NCI-H2196 treated with DMSO at 0.1 percent for 48 hours (cell line): Measurements from ENCODE around the gene COL4A5.

Source experiments
- DNase-seq: peaks from one replicate; lab custom pipeline; 2025; ENCODE audit not compliant: unreplicated experiment; lab: John Stamatoyannopoulos, UW

The COL4A5 gene

DNA sequence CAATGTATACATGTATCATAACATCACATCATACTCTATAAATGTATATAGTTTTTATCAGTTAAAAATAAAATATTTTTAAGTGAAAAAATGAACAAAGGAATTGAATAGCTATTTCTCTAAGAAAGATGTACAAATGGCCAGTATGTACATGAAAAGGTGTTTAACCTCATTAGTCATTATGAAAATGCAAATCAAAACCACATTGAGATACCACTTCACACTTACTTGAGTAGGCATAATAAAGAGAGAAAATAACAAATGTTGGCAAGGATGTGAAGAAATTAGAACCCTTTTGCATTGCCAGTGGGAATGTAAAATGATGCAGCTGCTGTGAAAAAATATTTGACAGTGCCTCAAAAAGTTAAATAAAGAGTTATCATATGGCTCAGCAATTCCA, 201.2 kb downstream of the COL4A5 start:
- DNase-seq: no peak

DNA sequence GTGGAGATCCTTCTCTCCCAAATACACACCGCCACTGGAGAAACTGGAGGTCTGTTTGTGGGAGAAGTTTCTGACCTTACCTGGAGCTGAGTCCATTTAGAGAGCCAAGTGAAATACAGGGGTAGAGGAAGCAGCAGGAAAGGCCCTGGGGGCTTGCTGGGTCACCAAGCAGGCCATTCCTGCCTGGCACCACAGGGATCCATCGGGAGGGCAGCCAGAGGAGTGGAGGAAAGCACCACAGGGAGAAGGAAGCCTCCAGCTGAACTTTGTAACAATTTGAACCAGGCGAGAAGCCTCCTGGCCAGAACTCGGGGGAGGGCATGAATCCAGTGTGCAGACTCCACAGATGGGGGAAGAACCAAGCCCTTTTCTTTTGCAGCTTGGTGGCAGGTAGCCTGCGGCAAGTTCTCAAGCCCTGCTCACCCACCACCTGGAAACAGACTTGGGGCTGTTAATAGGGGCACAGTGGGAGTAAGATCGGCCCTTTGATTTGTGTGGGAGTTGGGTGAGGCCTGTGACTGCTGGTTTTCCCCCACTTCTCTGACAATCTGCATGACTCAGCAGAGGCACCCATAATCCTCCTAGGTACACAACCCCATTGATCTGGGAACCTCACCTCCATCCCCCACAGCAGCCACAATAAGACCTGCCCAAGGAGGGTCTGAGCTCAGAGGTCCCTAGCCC, 202.1 kb downstream of the COL4A5 start:
- DNase-seq: no peak

DNA sequence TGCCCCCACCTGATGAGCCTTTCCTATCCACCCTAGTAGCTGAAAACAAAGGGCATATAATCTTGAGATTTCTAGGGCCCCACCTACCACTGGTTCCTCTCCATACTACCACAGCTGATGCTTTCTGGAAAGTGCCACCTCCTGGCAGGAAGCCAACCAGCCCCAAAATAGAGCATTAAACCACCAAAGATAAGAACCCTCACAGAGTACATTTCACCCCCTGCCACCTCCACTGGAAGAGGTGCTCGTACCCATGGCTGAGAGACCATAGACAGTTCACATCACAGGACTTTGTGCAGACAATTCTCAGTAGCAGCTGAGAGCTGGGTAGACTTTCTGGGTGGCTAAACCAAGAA, 202.6 kb downstream of the COL4A5 start:
- no peak for DNase-seq

DNA sequence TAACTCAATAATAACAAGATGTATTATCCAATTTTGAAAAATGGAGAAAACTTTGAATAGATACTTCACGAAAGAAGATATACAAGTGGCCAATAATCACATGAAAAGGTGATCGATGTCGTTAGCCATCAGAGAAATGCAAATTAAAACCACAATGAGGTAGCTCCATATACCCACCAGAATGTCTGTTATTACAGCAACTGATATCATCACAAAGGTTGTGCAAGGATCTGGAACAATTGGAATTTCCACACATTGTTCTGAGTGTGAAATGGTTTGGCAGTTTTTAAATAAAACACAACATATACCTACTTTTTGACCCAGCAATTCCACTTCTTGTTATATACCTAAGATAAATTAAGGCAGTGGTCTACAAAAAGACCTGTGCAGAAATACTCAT, 225.1 kb downstream of the COL4A5 start:
- no peak for DNase-seq

- DNase-seq: no peak
These were observed 226.5 kb downstream of the COL4A5 start for GRCh38 chrX:108666101-108666500.

DNA sequence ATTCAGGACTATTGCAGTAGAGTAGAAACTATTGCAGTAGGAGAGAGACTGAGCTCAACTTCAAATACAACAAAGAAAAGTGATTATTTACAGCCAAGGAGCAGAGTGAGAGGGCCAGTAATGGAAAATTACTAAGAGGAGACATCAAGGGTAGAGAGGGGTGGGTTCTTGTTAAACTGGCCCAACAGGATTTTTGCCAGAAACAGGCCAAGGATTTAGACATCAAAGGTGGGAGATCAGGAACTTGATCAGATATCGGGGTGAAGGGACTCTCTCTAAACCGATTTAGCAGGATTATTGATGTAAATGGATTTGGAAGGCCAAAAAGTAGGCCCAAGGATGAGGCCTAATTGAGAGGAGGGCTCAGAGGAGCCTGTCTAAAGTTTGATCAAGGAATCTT, 231.9 kb downstream of the COL4A5 start:
- DNase-seq: no peak

GRCh38 chrX:108696690-108697089, 257.1 kb downstream of the COL4A5 start:
- DNase-seq: no peak

GRCh38 chrX:108699368-108699767, 259.7 kb downstream of the COL4A5 start:
- no peak for DNase-seq

DNA sequence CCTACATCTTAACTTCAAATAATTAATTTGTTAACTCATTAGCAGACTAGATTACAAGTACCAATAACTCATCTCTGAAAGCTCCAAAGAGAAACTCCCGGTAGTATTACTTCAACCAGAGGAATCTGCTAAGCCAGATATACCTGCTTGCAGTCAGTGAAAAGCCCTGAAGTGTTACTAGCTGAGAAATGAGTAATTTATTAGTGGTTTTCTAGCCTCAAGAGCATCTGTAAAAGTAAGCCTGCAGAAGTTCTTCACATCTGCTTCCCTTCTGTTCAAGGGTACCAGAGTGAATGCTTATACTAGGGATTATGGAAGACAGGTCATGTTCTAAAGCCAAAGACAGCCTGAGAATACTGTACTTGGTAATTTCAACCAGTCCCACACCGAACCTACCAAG, 262.0 kb downstream of the COL4A5 start:
- DNase-seq: no peak

- DNase-seq: no peak
These were observed 262.9 kb downstream of the COL4A5 start for GRCh38 chrX:108702530-108702929.

DNA sequence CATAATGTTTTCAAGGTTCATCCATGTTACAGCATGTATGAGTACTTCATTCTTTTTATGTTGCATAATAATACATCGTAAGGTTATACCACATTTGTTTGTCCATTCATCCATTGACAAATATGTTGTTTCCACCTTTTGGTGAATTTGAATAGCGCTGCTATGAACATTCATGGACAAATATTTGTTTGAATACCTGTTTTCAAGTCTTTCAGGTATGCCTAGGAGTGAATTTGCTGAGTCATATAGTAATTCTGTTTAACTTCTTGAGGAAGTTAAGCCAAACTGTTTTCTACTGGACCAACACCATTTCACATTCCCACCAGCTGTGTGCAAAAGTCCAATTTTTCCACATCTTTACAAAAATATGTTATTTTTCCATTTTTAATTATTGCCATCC, 265.2 kb downstream of the COL4A5 start:
- no peak for DNase-seq

DNA sequence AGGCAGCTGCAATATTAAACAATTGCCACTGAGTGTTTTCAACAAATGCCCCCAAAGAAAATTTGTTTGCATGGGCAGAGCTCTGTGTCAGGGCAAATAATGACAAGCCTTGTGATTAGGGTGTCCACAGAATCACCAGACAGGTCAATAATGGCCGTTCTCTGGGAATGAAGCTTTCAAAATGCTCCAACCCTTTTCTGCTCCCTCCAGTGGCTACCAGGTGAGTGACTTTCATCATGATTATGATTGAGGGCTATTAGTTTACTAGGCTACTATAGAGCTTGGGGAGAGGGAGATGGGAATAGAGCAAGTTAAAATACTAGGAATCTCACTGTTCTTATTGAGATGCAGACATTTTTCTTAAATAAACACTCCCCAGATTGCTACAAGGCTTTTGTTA, 273.2 kb downstream of the COL4A5 start:
- no peak for DNase-seq

GRCh38 chrX:108722561-108722960, 282.9 kb downstream of the COL4A5 start:
- no peak for DNase-seq

GRCh38 chrX:108726748-108727147, 287.1 kb downstream of the COL4A5 start:
- no peak for DNase-seq

DNA sequence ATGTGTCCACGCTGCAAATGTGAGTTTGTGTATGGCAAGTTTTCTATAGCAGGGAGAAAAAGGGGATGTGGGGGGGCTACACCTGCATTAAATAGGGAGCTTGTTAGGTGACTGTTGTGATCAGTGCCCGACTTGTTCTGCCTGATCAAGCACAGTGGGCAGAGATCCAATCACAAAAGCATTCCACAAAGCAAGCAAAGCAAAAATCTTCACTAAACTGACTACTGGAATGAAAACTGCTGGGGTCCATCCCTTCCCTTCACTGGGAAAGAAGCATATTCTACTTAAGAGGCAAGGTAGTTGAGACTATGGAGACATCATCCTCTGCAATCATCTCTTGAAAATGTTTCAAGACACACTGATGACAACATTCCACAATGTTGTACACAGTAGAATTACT, 291.5 kb downstream of the COL4A5 start:
- no peak for DNase-seq

- no peak for DNase-seq
These were observed 293.1 kb downstream of the COL4A5 start for GRCh38 chrX:108732630-108733321.

DNA sequence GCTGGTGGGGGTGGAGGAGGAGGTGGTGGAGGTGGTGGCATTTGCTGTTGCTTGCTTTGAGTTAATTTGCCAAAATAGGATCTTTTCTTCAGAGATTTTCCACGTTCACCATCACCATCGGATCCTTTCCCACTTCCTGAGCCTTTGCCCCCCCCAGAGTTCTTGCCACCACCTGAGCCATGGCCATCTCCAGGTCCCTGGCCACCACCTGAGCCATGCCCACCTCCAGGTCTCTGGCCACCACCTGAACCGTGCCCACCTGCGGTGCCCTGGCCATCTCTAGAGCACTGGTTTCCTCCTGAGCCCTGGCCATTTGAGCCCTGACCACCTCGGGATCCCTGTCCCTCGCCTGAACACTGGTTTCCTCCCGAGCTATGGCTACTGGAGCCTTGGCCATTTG, 294.8 kb downstream of the COL4A5 start:
- DNase-seq: no peak

- DNase-seq: no peak
These were observed 295.5 kb downstream of the COL4A5 start for GRCh38 chrX:108735091-108735678.

GRCh38 chrX:108735679-108736508, 296.3 kb downstream of the COL4A5 start:
- no peak for DNase-seq

GRCh38 chrX:108736509-108737479, 297.2 kb downstream of the COL4A5 start, which contains the start of gene IRS4:
IRS4 (minus strand) TSS chrX:108736563.
- peak; percentile 25 for DNase-seq
